ENCODE results near the gene PTPN4.

Gene PTPN4

DNA sequence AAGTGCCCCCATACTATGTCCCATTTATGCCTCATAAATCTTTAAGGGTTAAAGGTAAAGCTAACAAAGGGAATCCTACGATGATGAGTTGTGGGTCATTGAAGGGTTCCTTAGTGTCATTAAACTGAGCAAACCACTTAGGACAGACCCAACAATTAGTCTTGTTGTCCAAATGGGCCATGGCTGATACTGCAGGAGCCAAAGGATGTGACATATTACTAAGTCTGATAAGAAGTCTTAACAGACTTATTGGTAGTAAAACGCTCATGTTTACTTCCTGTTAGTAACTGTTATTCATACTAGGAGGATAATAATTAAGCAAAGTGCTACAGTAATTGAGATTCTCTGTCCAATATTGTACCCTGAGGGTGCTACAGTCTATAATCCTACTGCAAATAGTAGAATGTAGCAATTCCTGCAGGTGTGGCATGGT lies 96.8 kb downstream of the PTPN4 start:
- no peaks in the 10 kb centered on the region for H3K4me1 ChIP-seq (ENCODE audit: control insufficient read depth in 1 of 2, insufficient read depth in 2 of 2, low read length in 2 of 2)
- H3K36me3 ChIP-seq (ENCODE audit: control insufficient read depth in 1 of 2, insufficient read depth in 2 of 2, low read length in 2 of 2): no peaks in the 10 kb centered on the region
- no peak overlapping the region for H4K91ac ChIP-seq (ENCODE audit: low read depth, low read length)
- no peaks in the 10 kb centered on the region for H3K79me2 ChIP-seq (ENCODE audit: control insufficient read depth, insufficient read depth, low read length, poor library complexity)
- no peak for DNase-seq
- no peak overlapping the region for H2BK12ac ChIP-seq (ENCODE audit: low read length)
- H3K4me2 ChIP-seq (ENCODE audit: low read length): no peak overlapping the region
- H2AK5ac ChIP-seq (ENCODE audit: low read length): no peak overlapping the region
- H3K23ac ChIP-seq (ENCODE audit: low read length): no peak overlapping the region
- no peaks in the 10 kb centered on the region for H3K79me1 ChIP-seq (ENCODE audit: low read length)
- H3K18ac ChIP-seq (ENCODE audit: low read length): no peak overlapping the region
- H2BK120ac ChIP-seq (ENCODE audit: insufficient read depth, low read length, poor library complexity): no peak overlapping the region
- H3K9me3 ChIP-seq (ENCODE audit: insufficient read depth, low read depth, low read length): peaks cover 3% of the 10 kb centered on the region
- no peak overlapping the region for H3K4me3 ChIP-seq (ENCODE audit: low read depth, low read length)
- H3K4ac ChIP-seq (ENCODE audit: low read depth, low read length): no peak overlapping the region
- no peak overlapping the region for H2AFZ ChIP-seq (ENCODE audit: insufficient read depth, low read length, poor library complexity)
- no CpG with 5 or more reads among the region's 2 CpGs for WGBS (ENCODE audit: extremely low coverage, insufficient coverage, insufficient read length)
- H3K27ac ChIP-seq (ENCODE audit: low read depth, low read length): no peak overlapping the region
- no peak overlapping the region for H2BK5ac ChIP-seq (ENCODE audit: low read depth, low read length, poor library complexity)
- H3K14ac ChIP-seq (ENCODE audit: low read length): no peak overlapping the region
- H4K12ac ChIP-seq (ENCODE audit: low read depth, low read length): no peak overlapping the region
- no peak overlapping the region for H3K9ac ChIP-seq (ENCODE audit: low read length)
- H3K27me3 ChIP-seq (ENCODE audit: insufficient read depth, low read length): no peaks in the 10 kb centered on the region
- no peak overlapping the region for H4K8ac ChIP-seq (ENCODE audit: low read depth, low read length)

- Histone ChIP-seq H3K27me3 (ENCODE audit: insufficient read depth, low read length) (no peaks in the 10 kb centered on the region), H3K4me3 (ENCODE audit: low read depth, low read length) (no peak overlapping the region), H2BK12ac (ENCODE audit: low read length) (no peak overlapping the region), H3K27ac (ENCODE audit: low read depth, low read length) (no peak overlapping the region), H3K9ac (ENCODE audit: low read length) (no peak overlapping the region), H4K91ac (ENCODE audit: low read depth, low read length) (no peak overlapping the region), H3K4ac (ENCODE audit: low read depth, low read length) (no peak overlapping the region), H3K79me1 (ENCODE audit: low read length) (no peaks in the 10 kb centered on the region), H3K14ac (ENCODE audit: low read length) (no peak overlapping the region), H2AFZ (ENCODE audit: insufficient read depth, low read length, poor library complexity) (no peak overlapping the region), H4K12ac (ENCODE audit: low read depth, low read length) (no peak overlapping the region), H3K23ac (ENCODE audit: low read length) (no peak overlapping the region), H3K4me1 (ENCODE audit: control insufficient read depth in 1 of 2, insufficient read depth in 2 of 2, low read length in 2 of 2) (no peaks in the 10 kb centered on the region), H3K4me2 (ENCODE audit: low read length) (no peak overlapping the region), H3K18ac (ENCODE audit: low read length) (no peak overlapping the region), H3K79me2 (ENCODE audit: control insufficient read depth, insufficient read depth, low read length, poor library complexity) (no peaks in the 10 kb centered on the region), H4K8ac (ENCODE audit: low read depth, low read length) (no peak overlapping the region), H2AK5ac (ENCODE audit: low read length) (no peak overlapping the region), H2BK120ac (ENCODE audit: insufficient read depth, low read length, poor library complexity) (no peak overlapping the region), H3K9me3 (ENCODE audit: insufficient read depth, low read depth, low read length) (no peaks in the 10 kb centered on the region), H2BK5ac (ENCODE audit: low read depth, low read length, poor library complexity) (no peak overlapping the region), H3K36me3 (ENCODE audit: control insufficient read depth in 1 of 2, insufficient read depth in 2 of 2, low read length in 2 of 2) (no peaks in the 10 kb centered on the region)
- no peak for DNase-seq
- WGBS (ENCODE audit: extremely low coverage, insufficient coverage, insufficient read length): no CpG with 5 or more reads among the region's 3 CpGs
These were observed 98.0 kb downstream of the PTPN4 start for GRCh38 chr2:119857742-119858141.

- Histone ChIP-seq H4K91ac (ENCODE audit: low read depth, low read length) (no peak overlapping the region), H3K18ac (ENCODE audit: low read length) (no peak overlapping the region)
These were observed 99.8 kb downstream of the PTPN4 start for GRCh38 chr2:119859528-119859927.

GRCh38 chr2:119860924-119861323 lies 101.2 kb downstream of the PTPN4 start:
- Histone ChIP-seq H2BK12ac (ENCODE audit: low read length) (no peak overlapping the region), H4K8ac (ENCODE audit: low read depth, low read length) (no peak overlapping the region), H2BK120ac (ENCODE audit: insufficient read depth, low read length, poor library complexity) (no peak overlapping the region), H3K79me1 (ENCODE audit: low read length) (no peaks in the 10 kb centered on the region), H4K91ac (ENCODE audit: low read depth, low read length) (no peak overlapping the region), H3K9me3 (ENCODE audit: insufficient read depth, low read depth, low read length) (no peaks in the 10 kb centered on the region), H3K27ac (ENCODE audit: low read depth, low read length) (no peak overlapping the region), H3K23ac (ENCODE audit: low read length) (no peak overlapping the region), H3K27me3 (ENCODE audit: insufficient read depth, low read length) (no peaks in the 10 kb centered on the region), H3K4me1 (ENCODE audit: control insufficient read depth in 1 of 2, insufficient read depth in 2 of 2, low read length in 2 of 2) (no peaks in the 10 kb centered on the region), H3K9ac (ENCODE audit: low read length) (no peak overlapping the region), H2AFZ (ENCODE audit: insufficient read depth, low read length, poor library complexity) (no peak overlapping the region), H3K79me2 (ENCODE audit: control insufficient read depth, insufficient read depth, low read length, poor library complexity) (no peaks in the 10 kb centered on the region), H3K4me2 (ENCODE audit: low read length) (no peak overlapping the region), H2BK5ac (ENCODE audit: low read depth, low read length, poor library complexity) (no peak overlapping the region), H3K4me3 (ENCODE audit: low read depth, low read length) (no peak overlapping the region), H3K18ac (ENCODE audit: low read length) (no peak overlapping the region), H4K12ac (ENCODE audit: low read depth, low read length) (no peak overlapping the region), H3K4ac (ENCODE audit: low read depth, low read length) (no peak overlapping the region), H3K36me3 (ENCODE audit: control insufficient read depth in 1 of 2, insufficient read depth in 2 of 2, low read length in 2 of 2) (no peaks in the 10 kb centered on the region), H3K14ac (ENCODE audit: low read length) (no peak overlapping the region), H2AK5ac (ENCODE audit: low read length) (no peak overlapping the region)
- WGBS (ENCODE audit: extremely low coverage, insufficient coverage, insufficient read length): no CpG with 5 or more reads among the region's 7 CpGs
- no peak for DNase-seq

More at GRCh38 chr2:119859528-119859927, 99.8 kb downstream of the PTPN4 start:
- Histone ChIP-seq H3K27me3 (ENCODE audit: insufficient read depth, low read length) (no peaks in the 10 kb centered on the region), H2BK12ac (ENCODE audit: low read length) (no peak overlapping the region), H4K12ac (ENCODE audit: low read depth, low read length) (no peak overlapping the region), H3K27ac (ENCODE audit: low read depth, low read length) (no peak overlapping the region), H3K4me3 (ENCODE audit: low read depth, low read length) (no peak overlapping the region), H3K79me1 (ENCODE audit: low read length) (no peaks in the 10 kb centered on the region), H2AK5ac (ENCODE audit: low read length) (no peak overlapping the region), H3K79me2 (ENCODE audit: control insufficient read depth, insufficient read depth, low read length, poor library complexity) (no peaks in the 10 kb centered on the region), H3K9ac (ENCODE audit: low read length) (no peak overlapping the region), H3K14ac (ENCODE audit: low read length) (no peak overlapping the region), H3K4me2 (ENCODE audit: low read length) (no peak overlapping the region), H3K4ac (ENCODE audit: low read depth, low read length) (no peak overlapping the region), H2AFZ (ENCODE audit: insufficient read depth, low read length, poor library complexity) (no peak overlapping the region), H2BK120ac (ENCODE audit: insufficient read depth, low read length, poor library complexity) (no peak overlapping the region), H4K8ac (ENCODE audit: low read depth, low read length) (no peak overlapping the region), H3K36me3 (ENCODE audit: control insufficient read depth in 1 of 2, insufficient read depth in 2 of 2, low read length in 2 of 2) (no peaks in the 10 kb centered on the region), H3K9me3 (ENCODE audit: insufficient read depth, low read depth, low read length) (no peaks in the 10 kb centered on the region), H2BK5ac (ENCODE audit: low read depth, low read length, poor library complexity) (no peak overlapping the region), H3K4me1 (ENCODE audit: control insufficient read depth in 1 of 2, insufficient read depth in 2 of 2, low read length in 2 of 2) (no peaks in the 10 kb centered on the region), H3K23ac (ENCODE audit: low read length) (no peak overlapping the region)
- DNase-seq: no peak
- WGBS (ENCODE audit: extremely low coverage, insufficient coverage, insufficient read length): no CpG with 5 or more reads among the region's 4 CpGs

Data from trophoblast cell (in vitro differentiated cells and primary cell).